Adrenal gland (tissue), 12 donors: Measurements from ENCODE around the gene TRMT6. TPM values are rescaled to one million over a fixed set of nuclear protein-coding genes. Genes with fewer than 3 reads are reported as not detected.

Experiments
- DNase-seq, 7 donors: peaks; one replicate each; pipeline ENCODE4 v3.0.0-alpha.2; 2019 to 2020
- H3K27ac ChIP-seq, 5 donors: fragments of 200-600 bp; sonication (generic) in 4 of 5; 1 replicate in 3 of 5; 2 replicates in 2 of 5; pipeline versions ENCODE4 v1.5.1 to v1.8.0; 2016 to 2020; ENCODE audit warnings: mild to moderate bottlenecking in 1 of 5
- H3K27me3 ChIP-seq: fragments of 200-600 bp; 2 replicates; pipeline ENCODE4 v1.8.0; 2021
- H3K36me3 ChIP-seq, 2 donors: fragments of 200-600 bp; replicated peaks in 1 of 2; 1 replicate in 1 of 2; 2 replicates in 1 of 2; pipeline versions ENCODE4 v1.5.1 to v1.8.0; 2018 to 2022
- H3K4me1 ChIP-seq, 2 donors: fragments of 200-600 bp; replicated peaks in 1 of 2; 1 replicate in 1 of 2; 2 replicates in 1 of 2; pipeline versions ENCODE4 v1.5.1 to v1.8.0; 2018 to 2021
- H3K4me3 ChIP-seq, 4 donors: fragments of 200-600 bp; sonication (generic) in 3 of 4; one replicate each; pipeline ENCODE4 v1.5.1; 2016 to 2018
- H3K9me3 ChIP-seq, 3 donors: fragments of 200-600 bp; sonication (generic) in 1 of 3; replicated peaks in 1 of 3; 1 replicate in 2 of 3; 2 replicates in 1 of 3; pipeline versions ENCODE4 v1.5.1 to v1.8.0; 2016 to 2021
- CTCF ChIP-seq, 6 experiments: fragments of 450-650 bp in 4 of 6; fragments of 200-600 bp in 2 of 6; sonication (generic) in 1 of 6; IDR thresholded peaks; 1 replicate in 5 of 6; 2 replicates in 1 of 6; pipeline versions ENCODE4 v1.5.1 to v1.8.0; 2016 to 2021; ENCODE audit warnings: antibody characterized with exemption in 6 of 6, mild to moderate bottlenecking in 2 of 6, moderate library complexity in 1 of 6
- POLR2A ChIP-seq, 2 donors: fragments of 450-650 bp; IDR thresholded peaks; one replicate each; pipeline ENCODE4 v1.6.1; 2017; ENCODE audit warnings: antibody characterized with exemption in 2 of 2, mild to moderate bottlenecking in 2 of 2, moderate library complexity in 1 of 2
- WGBS, 4 donors: extraction: QIAGEN DNeasy Blood & Tissue Kit in 2 of 4; methylation state at CpG; one replicate each; pipeline versions ENCODE4 v1.1.5 to v1.1.7; 2013 to 2017; 5-methylcytosine and 5-hydroxymethylcytosine counted together
- intact Hi-C, 2 donors: fragments of 100-400 bp; cut with DNase I; formaldehyde crosslinking; loops; one replicate each; pipeline versions ENCODE4 v1.14.1 to v1.15.0; 2022 to 2023
- polyA plus RNA-seq, 3 donors: library from polyadenylated mRNA; stranded (reverse); fragments of 200-250 nt in 2 of 3; fragments of 350-450 nt in 1 of 3; fragmentation: Illumina TruSeq in 1 of 3; extraction: RNeasy Lipid Tissue Mini Kit (QIAGEN cat#74804) in 1 of 3; gene quantifications; one replicate each; pipeline ENCODE4 v1.2.3, GENCODE V29; 2013 to 2014
- total RNA-seq, 9 donors: library from RNA; depleted of rRNA in 4 of 9; stranded (reverse); fragments of >200 nt in 4 of 9; fragments of 120-200 nt in 1 of 9; fragmentation: NEBNext Ultra II Directional in 1 of 9; extraction: Animal tissue kit (Norgen Biotek cat#: 25700) in 1 of 9; gene quantifications; one replicate each; pipeline versions ENCODE4 v1.1.0 to v1.2.4, GENCODE V29; 2013 to 2023
- donor health status: healthy with polysubstance abuse.
- donor health status: Bipolar disorder and iron deficiency.
- donor health status: DM: yes; HTN: yes; CAD: no.
- donor health status: DM: no; HTN: no; CAD: no.
- donor health status: DM: no; HTN: no; CAD: no.
- donor health status: DM: yes; HTN: yes; CAD: no.

Gene TRMT6
- total and polyA plus RNA-seq, 12 donors, result 8.9 to 32.0 (median 15.1) TPM

- TF ChIP-seq CTCF (IDR thresholded peaks at IDR 0.05) (no peak), POLR2A (IDR thresholded peaks at IDR 0.05) (no peak)
- intact Hi-C loops, result no loop called here
- Histone ChIP-seq H3K27me3 (no peaks in the 10 kb centered on the region), H3K4me1 (no peaks in the 10 kb centered on the region), H3K27ac (no peak overlapping the region), H3K36me3 (no peaks in the 10 kb centered on the region), H3K9me3 (no peaks in the 10 kb centered on the region), H3K4me3 (no peak overlapping the region)
- 76 to 89% (median 79%) methylated on average over 5 of the region's 5 CpGs for WGBS, 4 donors
- DNase-seq, result no peak
Measured at GRCh38 chr20:5980720-5981538, 30.6 kb upstream of the TRMT6 start.

DNA sequence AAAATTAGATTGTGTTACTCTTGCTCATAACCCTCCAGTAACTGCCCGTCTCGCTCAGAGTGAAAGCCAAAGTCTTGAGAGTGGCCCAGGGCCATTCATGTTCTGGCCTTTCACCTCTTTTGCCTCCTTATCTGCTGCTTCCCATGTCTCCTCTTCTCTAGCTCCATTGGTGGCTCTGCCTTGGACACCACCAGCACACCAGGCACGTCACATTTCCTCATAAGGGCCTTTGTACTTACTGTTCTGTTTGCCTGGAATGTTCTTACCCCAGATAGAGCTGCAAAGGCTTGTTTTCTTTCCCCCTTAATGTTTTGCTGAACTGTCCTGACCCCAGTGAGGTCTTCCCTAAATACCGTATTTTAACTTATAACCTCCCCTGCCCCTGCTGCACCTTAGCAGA is 29.5 kb upstream of the TRMT6 start:
- intact Hi-C loops, result no loop called here
- Histone ChIP-seq H3K36me3 (no peaks in the 10 kb centered on the region), H3K4me1 (no peaks in the 10 kb centered on the region), H3K4me3 (no peak overlapping the region), H3K27ac (no peak overlapping the region), H3K27me3 (no peaks in the 10 kb centered on the region), H3K9me3 (no peaks in the 10 kb centered on the region)
- no peak for TF ChIP-seq CTCF (IDR thresholded peaks at IDR 0.05)
- TF ChIP-seq POLR2A (IDR thresholded peaks at IDR 0.05), result no peak
- no peak for DNase-seq
- 94 to 99% (median 98%) methylated on average over 4 of the region's 4 CpGs for WGBS, 4 donors

- 94 to 100% (median 98%) methylated on average over 1 of the region's 1 CpG for WGBS, 4 donors
- H3K27ac ChIP-seq, result no peak overlapping the region
- DNase-seq, result no peak
- TF ChIP-seq POLR2A (IDR thresholded peaks at IDR 0.05) (no peak), CTCF (IDR thresholded peaks at IDR 0.05) (no peak)
- intact Hi-C loops, result no loop called here
- no peak overlapping the region for H3K4me3 ChIP-seq
- H3K9me3 ChIP-seq, result no peaks in the 10 kb centered on the region
- no peaks in the 10 kb centered on the region for H3K4me1 ChIP-seq
- H3K36me3 ChIP-seq, result no peaks in the 10 kb centered on the region
- no peaks in the 10 kb centered on the region for H3K27me3 ChIP-seq
Measured at GRCh38 chr20:5977975-5978374, 27.6 kb upstream of the TRMT6 start.

DNA sequence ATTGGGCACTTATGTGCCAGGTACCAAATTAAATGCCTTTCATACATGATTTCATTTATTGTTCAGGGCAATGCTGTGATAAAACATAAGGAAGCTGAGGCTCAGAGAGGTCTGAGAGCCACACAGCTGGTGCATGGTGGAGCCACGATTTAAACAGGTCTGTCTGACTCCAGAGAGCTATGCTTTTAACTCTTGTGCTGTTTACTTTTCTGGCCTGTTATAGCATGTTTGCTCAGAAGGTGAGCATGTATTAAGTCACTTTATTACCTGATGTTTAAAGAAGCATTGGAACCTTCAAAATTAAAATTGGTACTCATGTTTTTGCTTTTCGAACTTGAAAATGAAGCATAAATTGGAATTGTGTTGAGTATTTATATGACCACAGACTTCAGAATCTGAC is 26.9 kb upstream of the TRMT6 start:
- Histone ChIP-seq H3K4me1 (no peaks in the 10 kb centered on the region), H3K4me3 (no peak overlapping the region), H3K27ac (no peak overlapping the region), H3K27me3 (no peaks in the 10 kb centered on the region), H3K36me3 (no peaks in the 10 kb centered on the region), H3K9me3 (no peaks in the 10 kb centered on the region)
- whole genome bisulfite sequencing, 4 donors, result 91 to 99% (median 96%) methylated on average over 2 of the region's 2 CpGs
- intact Hi-C loops, result no loop called here
- TF ChIP-seq CTCF (IDR thresholded peaks at IDR 0.05) (no peak), POLR2A (IDR thresholded peaks at IDR 0.05) (no peak)
- no peak for DNase-seq
